GM19395 (cell line): Measurements from ENCODE around the gene SMIM32.

Experiments used
- ATAC-seq: cut with Tn5 transposase; IDR thresholded peaks from one replicate; pipeline ENCODE4 v1.9.1; 2021; ENCODE audit warnings: mild to moderate bottlenecking, moderate library complexity; ENCODE audit not compliant: unreplicated experiment

SMIM32 gene

GRCh38 chr5:136190091-136190720 lies 2.8 kb downstream of the SMIM32 start:
- ATAC-seq, result no peak

- ATAC-seq, result no peak
Observed at GRCh38 chr5:136188859-136189258, 4.1 kb downstream of the SMIM32 start.

DNA sequence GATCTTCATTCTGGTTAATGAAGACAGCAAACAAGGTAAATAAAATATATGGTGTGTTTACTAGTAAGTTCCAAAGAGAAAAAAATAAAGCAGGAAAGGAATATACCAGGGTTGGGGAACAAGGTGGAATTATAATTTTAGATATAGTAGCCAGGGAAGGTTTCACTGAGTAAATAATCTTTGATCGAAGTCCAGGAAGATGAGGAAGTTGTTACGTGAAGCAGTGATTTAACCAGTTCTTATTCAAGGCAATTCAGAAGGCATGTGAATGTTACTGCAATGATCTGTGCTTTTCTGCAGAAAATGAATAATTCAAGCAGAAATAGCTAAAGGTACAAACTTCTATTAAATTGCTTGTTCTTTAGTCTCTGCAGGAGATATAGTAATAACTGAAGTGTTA lies 6.2 kb downstream of the SMIM32 start:
- no peak for ATAC-seq

GRCh38 chr5:136185974-136186665 lies 6.8 kb downstream of the SMIM32 start:
- no peak for ATAC-seq

GRCh38 chr5:136182618-136183017 lies 10.3 kb downstream of the SMIM32 start:
- ATAC-seq, result no peak

GRCh38 chr5:136174021-136174659 lies 18.8 kb downstream of the SMIM32 start:
- no peak for ATAC-seq

- ATAC-seq, result no peak
Observed at GRCh38 chr5:136169218-136169617, 23.7 kb downstream of the SMIM32 start.

GRCh38 chr5:136166909-136167308 lies 26.1 kb downstream of the SMIM32 start:
- ATAC-seq, result peak; percentile 80

GRCh38 chr5:136164226-136164625 lies 28.7 kb downstream of the SMIM32 start:
- no peak for ATAC-seq

- ATAC-seq, result no peak
Observed at GRCh38 chr5:136162008-136162407, 31.0 kb downstream of the SMIM32 start.

DNA sequence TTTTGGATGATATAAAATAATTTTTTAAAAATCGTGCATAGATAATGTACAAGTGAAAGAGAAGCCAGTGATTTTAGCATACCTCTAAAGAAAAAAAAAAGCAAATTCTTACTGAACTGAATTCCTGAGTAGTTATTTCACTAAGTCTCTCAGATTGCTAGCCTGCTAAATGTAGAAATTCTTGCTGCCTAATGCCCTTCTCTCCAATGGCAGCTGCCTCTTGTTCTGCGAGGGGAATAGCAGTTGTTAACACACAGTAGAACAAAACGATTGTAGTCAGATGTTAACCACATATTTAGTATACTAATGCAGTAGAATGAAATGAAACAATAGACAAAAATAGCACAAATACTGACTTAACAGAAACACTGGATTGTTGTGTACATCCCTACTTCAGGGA lies 33.5 kb downstream of the SMIM32 start:
- no peak for ATAC-seq

GRCh38 chr5:136157514-136157913 lies 35.4 kb downstream of the SMIM32 start:
- ATAC-seq, result no peak

DNA sequence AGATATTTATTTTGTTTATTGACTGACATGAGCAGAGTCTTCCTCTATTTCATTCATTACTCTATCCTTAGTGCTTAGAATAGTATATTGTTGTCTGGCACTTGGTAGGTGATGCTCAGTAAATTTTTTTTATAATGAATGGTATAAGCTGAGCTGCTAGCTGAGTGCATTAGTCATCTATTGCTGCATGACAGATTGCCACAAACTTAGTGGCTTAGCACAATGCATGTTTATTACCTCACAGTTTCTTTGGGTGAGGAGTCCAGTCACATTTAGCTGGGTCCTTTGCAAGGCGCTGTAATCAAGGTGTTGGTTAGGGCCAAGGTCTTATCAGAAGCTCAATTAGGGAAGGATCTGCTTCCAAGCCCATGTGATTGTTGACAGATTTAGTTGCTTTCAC lies 37.2 kb downstream of the SMIM32 start:
- no peak for ATAC-seq

DNA sequence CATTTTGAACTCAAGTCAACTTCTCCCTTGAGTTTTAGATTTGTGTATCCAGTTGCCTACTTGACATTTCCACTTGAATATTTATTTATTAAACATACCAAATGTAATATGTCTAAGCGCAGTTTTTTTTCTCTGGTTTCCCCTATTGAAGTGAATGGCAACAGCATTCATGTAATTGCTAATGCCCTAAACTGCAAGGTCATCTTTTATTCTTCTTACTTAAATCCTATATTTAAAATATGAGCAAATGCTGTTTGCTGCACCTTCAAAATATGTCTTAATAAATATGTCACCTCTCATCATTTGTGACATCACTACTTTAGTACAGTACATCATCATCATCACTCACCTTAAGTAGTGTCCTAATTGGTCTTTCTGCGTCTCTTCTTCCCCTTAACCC lies 37.9 kb downstream of the SMIM32 start:
- no peak for ATAC-seq

- ATAC-seq, result no peak
Observed at GRCh38 chr5:136153581-136154236, 39.3 kb downstream of the SMIM32 start.

DNA sequence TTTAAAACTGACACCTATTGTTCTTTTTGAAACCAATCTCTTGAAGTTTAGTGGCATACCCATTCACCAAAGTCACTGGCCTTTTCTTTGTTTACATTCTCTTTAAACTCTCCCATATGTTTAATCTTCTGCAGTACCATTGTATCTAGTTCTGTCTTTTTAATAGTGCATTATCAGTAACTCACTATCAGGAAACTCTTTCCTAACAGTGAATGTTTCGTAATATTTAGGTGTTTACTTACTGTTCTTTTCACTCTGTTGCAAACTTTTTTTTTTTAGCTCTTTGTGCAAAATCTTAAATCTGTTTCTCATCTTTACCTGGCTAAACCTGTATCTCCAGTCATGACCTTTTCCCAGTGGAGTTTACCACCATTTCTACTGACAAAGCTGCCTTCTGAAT lies 43.1 kb downstream of the SMIM32 start:
- ATAC-seq, result no peak

DNA sequence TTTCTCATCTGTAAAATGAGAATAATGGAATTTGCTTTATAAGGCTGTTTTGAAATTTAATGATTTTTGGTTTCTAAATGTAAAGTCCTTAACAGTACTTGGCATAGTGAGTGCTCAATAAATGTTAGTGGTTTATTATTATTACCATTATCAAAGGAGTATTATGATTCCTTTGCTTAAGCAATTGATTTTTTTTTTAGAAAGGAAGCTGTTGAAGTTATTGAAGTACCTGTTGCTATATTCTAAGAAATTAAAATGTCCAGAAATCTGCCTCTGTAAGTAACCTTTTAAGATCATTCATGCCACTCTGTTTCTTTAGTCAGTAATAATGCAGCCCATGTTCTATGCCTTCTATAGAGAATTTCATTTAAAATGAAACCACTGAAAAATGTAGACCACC lies 45.3 kb downstream of the SMIM32 start:
- ATAC-seq, result no peak

DNA sequence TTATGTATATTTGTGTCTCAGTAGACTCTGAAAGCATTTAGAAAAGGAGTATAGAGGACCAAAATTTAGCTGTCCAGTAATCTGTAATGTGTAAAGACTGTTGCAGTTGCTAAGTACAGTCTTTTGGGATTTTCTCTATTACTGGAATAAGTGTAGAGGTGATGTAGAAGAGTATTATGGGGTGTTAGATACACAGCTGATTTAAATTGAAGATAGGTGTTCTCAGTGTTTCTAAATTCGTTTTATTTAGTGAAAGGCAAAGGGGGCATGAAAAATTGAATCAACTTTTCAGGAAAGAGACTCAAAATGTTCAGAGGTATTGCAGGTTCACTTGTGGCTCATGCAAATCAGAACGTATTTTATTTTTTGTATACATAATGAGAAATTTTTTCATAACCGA lies 46.8 kb downstream of the SMIM32 start:
- ATAC-seq, result no peak

- ATAC-seq, result peak; percentile 57
Observed at GRCh38 chr5:136145030-136145429, 47.9 kb downstream of the SMIM32 start.

- no peak for ATAC-seq
Observed at GRCh38 chr5:136143763-136144162, 49.2 kb downstream of the SMIM32 start.

GRCh38 chr5:136143312-136143711 lies 49.6 kb downstream of the SMIM32 start:
- no peak for ATAC-seq

GRCh38 chr5:136141561-136141960 lies 51.4 kb downstream of the SMIM32 start:
- ATAC-seq, result peak; percentile 88
